ENCODE results near the gene MEAK7.

Gene MEAK7, protein sequence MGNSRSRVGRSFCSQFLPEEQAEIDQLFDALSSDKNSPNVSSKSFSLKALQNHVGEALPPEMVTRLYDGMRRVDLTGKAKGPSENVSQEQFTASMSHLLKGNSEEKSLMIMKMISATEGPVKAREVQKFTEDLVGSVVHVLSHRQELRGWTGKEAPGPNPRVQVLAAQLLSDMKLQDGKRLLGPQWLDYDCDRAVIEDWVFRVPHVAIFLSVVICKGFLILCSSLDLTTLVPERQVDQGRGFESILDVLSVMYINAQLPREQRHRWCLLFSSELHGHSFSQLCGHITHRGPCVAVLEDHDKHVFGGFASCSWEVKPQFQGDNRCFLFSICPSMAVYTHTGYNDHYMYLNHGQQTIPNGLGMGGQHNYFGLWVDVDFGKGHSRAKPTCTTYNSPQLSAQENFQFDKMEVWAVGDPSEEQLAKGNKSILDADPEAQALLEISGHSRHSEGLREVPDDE

DNA sequence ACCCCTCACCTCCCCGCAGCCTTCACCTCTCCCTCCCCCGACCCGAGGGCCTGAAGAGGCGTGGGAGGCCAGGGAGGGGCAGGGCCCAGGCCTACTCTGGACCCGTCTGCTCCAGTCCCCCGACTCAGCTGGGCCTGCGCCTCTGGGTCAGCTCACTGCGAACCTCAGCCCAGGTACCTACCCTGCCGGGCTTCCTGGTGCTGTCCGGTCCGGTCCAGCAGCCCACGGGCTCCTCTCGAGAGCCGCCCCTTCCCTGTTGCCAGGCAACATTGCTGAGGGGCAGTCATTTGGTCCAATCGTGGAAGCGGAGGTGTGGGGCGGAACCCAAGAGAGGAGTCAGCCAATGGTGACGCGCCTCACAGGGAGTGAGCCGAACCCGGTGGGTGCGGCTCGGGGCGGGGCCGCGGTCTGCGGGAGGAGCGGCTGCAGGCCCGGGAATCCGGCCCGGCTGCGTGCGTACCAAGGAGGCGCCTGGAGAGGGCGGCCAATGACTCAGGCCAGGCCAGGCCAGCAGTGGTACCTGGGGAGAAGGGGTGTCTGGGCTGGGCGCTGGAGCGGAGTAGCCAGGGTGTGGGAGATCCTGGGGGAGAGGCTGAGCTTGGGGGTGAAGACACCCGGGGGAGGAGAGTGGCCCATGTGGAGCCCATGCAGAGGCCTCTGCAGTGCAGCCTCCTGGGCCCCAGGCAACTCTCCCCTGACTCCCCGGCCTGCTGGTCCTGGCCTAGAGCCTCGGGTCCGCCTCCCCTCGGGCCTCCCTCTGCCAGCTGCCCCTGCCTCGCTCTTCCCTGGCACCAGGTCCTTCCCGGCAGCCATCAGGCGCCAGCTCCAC lies at the start of gene MEAK7:
Gene MEAK7, minus strand, starts transcription at position 240 of the 829 bp plus-strand sequence. CDS start 6,573 bp downstream, outside the sequence.
- FAIRE-seq (peak; percentile 95), DNase-seq (ENCODE audit: extremely low spot score, insufficient read length, low read depth) (peak; percentile 92)

DNA sequence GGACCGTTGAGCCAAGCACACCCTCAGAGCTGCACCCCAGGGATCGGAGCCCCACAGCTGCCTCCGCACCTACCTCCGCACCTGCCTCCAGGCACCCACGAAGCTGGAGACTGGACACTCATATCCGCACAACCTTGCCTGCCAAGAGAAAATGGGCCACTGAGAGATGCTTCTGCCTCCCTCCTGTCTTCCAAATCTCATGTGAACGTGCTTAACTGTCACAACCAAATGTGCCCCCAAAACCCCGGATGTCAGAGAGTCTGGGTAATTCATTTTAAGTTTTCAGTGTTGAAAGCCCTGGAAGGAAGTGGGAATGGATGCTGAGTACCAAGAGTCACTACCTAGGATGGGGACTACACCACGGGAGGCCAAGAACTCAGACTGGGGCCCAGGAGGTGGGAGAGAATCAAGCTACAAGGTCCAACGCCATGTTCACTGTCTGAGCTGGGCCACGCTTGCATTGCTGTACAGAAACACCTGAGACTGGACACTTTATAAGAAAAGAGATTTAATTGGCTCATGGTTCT lies 49.5 kb upstream of the MEAK7 start:
- DNase-seq (ENCODE audit: extremely low spot score, insufficient read length, low read depth), result no peak

DNA sequence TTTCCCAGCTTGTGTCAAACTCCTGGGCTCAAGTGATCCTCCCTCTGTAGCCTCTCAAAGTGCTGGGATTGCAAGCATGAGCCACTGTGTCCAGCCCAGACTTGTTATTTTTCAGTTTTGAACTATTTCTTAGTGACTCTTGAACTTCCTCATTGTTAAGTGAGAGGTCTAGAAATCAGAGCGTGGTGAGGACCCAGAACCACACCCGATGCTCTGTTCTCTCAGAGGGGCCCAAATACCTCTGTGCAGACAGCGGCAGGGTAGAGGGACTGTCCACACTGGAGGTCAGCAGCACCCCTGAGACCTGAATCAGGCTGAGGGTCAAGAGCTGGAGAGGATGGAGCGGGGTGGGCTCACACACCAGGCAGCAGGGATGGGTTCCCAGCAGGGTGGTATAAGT lies 47.7 kb upstream of the MEAK7 start:
- FAIRE-seq (no peak), DNase-seq (ENCODE audit: extremely low spot score, insufficient read length, low read depth) (no peak)

More for the DNA sequence above, 49.5 kb upstream of the MEAK7 start:
- FAIRE-seq, result no peak

DNA sequence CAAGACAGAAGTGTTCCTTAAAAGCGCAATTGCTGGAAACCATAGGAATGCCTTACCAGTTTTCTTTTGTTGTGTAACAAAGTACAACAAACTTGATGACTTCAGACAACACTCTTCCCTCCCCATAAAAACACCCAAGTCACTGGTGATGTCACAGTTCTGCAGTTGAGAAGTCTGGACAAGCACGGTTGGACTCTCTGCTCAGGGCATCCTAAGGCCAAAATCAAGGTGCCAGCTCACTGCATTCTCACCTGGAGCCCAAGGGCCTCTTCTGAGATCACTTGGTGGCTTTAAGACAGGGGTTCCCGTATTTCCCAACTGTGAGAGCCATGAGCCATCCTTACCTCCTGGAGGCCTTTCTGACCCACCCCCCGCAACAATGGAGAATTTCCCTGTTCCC lies 45.6 kb upstream of the MEAK7 start:
- FAIRE-seq, result no peak
- DNase-seq (ENCODE audit: extremely low spot score, insufficient read length, low read depth), result no peak

DNA sequence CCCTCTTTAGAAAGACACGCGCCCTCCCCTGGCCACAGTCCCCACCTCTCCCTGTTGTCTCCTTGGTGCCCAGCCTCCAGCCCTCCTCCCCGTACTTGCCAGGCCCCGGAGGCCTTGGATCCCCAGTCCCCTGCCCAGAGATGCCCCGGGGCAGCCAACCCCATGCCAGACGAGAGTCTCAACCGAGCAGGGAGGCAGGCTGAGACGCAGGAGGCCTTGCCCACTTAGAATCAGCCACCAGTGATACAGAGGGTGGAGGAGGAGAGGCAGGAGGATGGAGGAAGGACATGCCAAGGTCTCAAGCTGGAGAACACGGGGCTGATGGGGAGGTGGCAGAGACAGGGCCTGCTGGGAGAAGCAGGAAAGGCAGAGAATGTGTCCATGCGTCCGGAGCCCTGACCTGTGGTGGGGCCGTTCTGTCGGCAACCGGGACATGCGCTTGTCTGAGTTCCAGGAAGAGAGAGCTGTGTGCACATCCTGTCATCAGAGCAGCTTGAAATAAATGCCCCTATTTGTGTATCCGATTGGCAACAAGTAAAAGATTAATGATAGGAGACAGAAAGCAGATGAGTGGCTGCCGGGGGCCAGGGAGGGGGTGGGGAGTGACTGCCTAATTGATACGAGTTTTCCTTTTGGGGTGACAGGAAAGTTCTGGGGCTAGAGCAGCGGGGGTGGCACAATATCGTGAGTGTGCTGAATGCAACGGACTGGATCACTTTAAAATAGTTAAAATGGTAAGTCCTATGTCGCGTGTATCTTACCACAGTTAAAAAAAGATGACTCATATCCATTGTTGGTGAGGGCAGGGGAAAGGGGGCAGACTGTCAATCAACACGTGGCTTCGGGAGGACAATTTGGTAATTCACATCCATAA lies 44.7 kb upstream of the MEAK7 start:
- DNase-seq (ENCODE audit: extremely low spot score, insufficient read length, low read depth), result no peak
- no peak for FAIRE-seq

DNA sequence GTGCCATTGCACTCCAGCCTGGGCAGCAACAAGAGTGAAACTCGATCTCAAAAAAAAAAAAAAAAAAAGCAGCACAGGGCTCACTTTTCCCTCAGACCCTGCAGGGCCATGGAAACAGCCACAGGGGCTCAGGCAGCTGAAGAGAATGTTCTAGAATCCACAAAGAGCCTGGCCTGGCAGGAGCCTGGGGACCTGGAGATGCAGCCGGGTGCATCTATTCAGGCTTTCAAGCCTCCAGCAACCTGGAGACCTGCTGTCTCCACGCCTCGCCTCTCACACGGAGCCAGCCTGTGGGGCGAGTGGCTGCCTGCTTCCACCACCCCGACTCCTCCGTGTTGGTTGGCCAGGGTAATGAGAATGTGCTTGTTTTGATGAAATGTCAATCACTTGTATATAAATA lies 44.0 kb upstream of the MEAK7 start:
- no peak for DNase-seq (ENCODE audit: extremely low spot score, insufficient read length, low read depth)
- FAIRE-seq, result no peak

DNA sequence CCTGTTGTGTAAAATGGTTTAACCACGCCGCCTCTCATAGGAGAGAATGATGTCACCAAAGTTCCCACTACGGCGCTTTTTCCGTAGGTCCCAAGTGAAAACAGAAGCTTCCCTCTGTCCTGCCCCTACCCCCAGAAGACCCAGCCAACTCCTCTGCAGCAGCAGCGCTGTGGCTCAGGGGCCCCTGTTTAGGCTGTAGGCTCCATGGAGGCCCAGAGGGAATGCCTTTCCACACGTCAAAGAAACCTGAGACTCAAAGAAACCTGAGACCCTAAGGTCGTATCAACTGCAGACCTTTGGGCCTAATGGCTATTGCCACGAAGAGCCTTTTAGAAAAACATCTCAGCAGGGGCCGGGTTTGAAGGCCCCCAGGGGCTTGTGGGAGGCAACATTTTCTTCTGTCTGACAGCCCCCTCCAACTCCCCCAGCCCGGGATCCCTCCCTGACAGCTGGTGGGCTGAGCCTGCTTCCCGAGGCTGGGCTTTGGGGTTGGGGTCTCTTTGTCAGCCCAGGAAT lies 43.1 kb upstream of the MEAK7 start:
- FAIRE-seq (no peak), DNase-seq (ENCODE audit: extremely low spot score, insufficient read length, low read depth) (no peak)

DNA sequence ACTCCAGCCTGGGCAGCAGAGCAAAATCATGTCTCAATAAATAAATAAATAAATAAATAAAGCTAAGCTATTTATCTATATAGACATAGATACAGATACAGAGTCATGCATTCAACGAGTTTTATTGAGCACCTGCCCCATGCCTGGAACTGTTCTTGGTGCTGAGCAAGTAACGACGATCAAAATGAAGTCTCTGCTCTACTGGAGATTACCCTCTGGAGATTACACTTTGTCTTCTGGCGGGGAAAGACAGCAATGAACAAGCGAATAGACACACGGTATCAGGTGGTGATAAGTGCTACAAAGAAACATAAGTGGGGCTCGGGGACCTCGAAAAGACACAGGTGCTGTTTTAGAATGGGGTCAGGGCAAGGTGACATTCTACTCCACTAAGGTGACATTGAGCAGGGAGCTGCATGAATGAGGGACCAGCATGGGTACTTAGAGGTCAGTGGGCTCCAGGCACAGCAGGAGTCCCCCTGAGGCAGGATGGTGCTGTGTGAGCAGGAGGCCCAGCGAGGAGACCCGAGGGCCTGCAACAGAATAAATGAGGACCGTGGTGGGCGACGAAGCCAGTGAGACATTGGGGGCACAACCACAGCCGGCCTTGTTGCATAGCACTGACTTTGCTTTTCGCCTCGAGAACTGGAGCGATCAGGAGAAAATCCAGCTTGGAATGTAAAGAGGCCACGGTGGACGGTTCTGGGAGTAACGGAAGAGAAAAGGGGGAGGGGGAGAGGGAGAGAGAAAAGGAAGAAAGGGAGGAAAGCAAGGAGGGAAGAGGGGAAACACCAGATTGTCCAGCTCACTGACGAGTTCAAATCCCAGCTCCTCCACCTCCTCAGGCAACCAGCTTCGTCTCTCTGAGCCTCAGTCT lies 42.4 kb upstream of the MEAK7 start:
- FAIRE-seq, result no peak
- DNase-seq (ENCODE audit: extremely low spot score, insufficient read length, low read depth), result no peak

DNA sequence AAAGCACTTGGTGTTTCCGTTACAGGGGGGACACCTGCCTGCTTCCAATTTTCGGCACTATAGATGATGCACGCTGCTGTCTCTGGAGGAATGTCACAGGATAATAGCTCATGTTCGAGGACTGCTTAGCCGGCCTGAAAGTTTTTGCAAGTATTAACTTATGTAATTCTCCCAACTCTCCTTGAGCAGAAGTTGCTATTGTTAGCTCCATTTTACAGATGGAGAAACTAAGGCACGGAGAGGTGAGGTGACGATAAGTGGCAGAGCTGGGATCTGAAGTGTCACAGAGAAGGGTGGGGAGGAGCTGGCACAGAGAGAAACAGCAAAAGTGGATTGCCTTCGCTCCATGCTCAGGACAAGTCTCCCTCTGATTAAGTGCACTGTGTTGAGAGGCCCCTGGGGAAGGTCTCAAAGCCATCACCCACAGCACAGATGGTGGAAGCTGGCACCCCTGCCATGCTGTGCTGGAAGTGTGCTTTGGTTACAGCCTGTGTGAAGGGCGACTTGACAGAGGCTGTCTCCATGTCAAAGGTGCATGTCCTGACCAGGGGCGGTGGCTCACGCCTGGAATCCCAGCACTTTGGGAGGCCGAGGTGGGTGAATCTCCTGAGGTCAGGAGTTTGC lies 40.8 kb upstream of the MEAK7 start:
- FAIRE-seq (no peak), DNase-seq (ENCODE audit: extremely low spot score, insufficient read length, low read depth) (no peak)

DNA sequence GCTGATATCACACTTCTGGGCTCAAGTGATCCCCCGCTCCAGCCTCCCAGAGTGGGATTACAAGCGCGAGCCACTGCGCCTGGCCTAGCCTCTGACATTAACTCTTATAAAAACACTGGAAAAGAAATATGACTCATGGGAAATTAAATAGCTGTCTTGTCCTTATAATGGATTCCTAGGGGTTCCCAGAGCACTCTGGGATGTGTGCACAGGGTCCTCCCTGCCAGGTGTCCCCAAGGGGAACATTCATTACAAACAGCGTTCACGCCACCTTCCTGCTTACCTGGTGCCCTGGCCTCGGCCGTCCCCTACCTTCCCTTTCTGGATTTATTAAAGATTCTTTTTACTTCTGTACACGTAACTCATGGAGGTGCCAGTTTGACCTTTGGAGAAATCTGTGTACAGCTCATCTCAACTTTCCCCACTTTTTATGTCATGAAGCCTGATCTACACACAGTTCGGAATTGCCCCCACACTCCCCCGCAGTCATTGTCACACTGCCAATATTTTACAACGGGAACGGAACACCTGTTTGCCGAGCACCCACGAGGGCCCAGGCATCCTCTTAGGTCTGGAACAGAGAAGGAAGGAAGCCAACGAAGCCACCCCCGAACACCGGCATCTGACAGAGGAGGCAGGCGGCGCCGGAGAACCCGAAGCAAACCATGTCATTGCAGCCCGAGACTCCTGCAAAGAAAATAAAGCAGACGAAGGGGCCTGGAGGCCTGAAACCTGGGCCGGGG lies 39.7 kb upstream of the MEAK7 start:
- no peak for DNase-seq (ENCODE audit: extremely low spot score, insufficient read length, low read depth)
- no peak for FAIRE-seq

DNA sequence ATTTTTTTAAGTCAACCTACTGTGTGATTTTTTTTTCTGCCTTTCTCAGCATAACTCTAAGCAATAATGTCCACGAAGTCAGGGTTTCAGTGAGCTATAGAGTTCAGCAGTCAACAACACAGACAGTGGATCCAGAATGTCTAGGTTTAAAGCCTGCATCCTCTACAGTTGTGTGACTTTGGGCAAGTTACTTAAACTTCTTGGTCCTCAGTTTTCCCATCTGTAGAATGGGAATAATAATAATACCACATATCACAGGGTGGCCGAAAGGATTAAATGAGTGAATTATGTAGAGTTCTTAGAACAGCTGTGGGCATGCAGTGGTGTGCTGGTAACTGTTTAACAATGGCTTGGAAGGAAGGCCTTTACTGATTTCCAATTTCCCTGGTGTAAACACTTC lies 38.8 kb upstream of the MEAK7 start:
- FAIRE-seq, result no peak
- DNase-seq (ENCODE audit: extremely low spot score, insufficient read length, low read depth), result no peak

DNA sequence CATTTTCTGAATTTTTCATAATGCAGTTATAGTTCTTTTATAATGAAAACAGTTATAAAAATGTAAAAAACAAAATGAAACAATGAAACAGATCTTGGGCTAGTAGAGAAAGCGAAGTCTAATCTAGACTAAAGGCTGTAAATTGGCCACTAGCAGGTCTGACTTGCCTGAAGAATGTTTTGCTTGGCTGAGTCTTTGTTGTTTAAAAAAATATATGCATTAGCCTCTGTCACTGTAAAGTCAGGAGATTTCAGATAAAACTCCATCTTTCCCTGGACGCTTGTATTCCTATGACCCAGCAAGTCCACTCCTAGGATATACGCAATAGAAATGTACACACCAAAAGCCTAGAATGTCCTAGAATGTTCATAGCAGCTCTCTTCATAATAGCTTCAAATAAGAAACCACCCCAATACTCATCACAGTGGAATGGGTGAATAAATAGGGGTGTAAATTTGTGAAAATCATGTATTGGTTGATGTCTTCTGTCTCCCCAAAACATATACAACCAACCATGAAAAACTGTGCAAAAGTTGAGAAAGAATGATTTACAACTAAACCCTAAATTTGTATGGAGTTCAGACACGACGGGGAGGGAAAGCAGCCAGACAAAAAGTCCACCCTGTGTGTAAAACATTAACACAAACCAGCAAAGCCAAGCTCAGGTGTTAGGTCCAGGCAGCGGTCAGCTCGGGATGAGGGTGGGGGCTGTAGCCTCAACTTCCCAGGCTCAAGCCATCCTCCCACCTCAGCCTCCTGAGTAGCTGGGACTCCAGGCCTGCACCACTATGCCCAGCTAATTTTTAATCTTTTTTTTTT lies 37.7 kb upstream of the MEAK7 start:
- FAIRE-seq (no peak), DNase-seq (ENCODE audit: extremely low spot score, insufficient read length, low read depth) (no peak)

DNA sequence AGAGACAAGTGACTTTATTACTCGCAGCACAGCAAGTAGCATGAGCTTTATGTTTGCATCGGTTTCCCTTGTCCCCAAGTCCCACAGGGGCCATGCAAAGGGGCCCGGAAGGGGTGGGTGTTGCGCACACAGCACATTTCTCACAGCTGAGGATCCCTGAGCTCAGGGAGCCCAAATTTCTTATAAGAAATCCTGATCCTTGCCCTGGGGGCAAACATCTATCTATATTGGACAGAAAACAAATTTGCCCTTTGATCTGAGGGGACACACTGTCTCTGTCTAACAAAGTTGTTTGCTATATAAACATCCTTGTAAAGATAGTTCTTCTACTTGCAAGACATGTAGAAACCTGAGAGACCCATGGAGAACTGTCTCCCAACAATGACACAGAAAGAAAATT lies 35.7 kb upstream of the MEAK7 start:
- FAIRE-seq, result no peak
- no peak for DNase-seq (ENCODE audit: extremely low spot score, insufficient read length, low read depth)

DNA sequence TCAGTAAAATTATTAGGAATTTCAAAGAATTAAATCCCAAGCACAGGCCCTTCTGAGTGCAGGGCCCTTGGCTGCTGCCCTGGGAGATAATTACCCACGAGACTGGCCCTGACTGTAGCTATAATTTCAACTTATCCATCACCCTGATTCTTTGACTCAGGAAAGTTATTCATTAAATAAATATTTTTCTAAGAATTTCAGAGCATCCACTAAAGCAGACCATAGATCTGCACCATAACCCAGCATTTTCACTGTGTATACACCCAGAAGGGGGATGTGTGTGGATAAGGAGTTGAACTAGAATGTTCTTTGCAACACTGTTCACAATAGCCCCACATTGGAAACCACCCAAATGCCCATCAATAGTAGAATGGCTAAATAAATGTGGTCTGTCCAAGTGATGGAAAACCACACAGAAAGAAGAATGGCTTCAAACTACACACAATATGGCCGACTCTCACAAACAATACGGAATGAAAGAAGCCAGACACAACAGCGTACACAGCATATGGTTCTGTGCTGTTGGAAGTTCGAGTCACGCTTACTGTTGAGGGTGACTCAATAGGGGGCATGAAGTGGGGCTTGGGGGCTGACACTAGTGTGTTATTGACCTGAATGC lies 33.9 kb upstream of the MEAK7 start:
- FAIRE-seq (no peak), DNase-seq (ENCODE audit: extremely low spot score, insufficient read length, low read depth) (no peak)

DNA sequence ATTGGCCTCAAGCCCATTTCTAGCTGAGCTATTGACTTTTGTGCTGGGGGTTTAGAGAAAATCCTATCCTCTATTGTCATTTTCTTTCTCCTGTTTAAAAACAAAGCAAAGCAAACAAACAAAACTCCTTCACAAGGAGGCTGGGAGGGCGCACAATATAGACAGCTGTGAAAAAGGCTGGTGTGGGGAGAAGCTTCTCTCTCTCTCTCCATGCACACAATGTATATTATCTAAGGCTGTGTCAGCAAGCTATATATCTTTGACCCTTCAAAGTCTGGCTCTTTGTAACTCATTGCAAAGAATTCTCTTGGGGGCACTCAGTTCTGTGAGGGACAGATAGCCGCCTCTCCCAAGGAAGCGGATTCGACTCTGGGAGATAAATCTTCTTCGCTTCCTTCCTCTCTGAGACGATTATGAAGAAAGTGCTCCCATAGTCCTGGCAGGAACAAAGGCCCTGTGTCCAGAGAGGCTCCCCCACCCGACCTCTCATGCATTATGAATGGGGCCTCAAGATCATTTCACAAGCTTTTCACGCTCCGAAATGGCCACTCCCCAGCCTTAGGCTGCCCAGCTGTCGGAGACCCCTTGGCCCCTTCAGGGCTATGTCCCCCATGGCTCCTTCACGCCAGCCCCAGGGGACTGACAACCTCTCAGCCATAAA lies 33.2 kb upstream of the MEAK7 start:
- DNase-seq (ENCODE audit: extremely low spot score, insufficient read length, low read depth) (no peak), FAIRE-seq (no peak)

DNA sequence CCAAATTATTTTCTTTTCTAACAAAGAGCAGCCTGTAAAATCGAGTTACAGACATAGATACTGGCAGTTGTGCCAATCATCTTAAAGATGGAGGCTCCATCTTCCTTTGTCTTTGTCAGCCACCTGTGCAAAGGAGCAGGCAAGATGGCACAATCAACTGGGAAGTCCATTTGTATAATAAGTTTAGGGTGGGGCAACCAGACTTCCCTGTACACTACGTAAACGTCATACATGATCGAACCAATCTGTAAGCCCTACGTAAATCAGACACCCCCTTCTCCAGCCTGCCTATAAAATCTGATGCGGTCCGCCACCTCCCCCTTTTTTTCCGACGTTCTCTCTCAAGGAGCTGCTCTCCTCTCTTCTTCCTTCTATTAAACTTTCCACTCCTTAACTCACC lies 31.4 kb upstream of the MEAK7 start:
- no peak for DNase-seq (ENCODE audit: extremely low spot score, insufficient read length, low read depth)

More for the DNA sequence above, 31.4 kb upstream of the MEAK7 start:
- no peak for FAIRE-seq

All from GM18507 (cell line).